Activated T-cell treated with anti-CD3 and anti-CD28 coated beads for 24 hours (primary cell): ENCODE results near the gene ESPNL.

Source experiments
- DNase-seq: peaks from one replicate; pipeline ENCODE4 v3.0.0-alpha.2; 2020; ENCODE audit warnings: low read depth

The ESPNL gene

GRCh38 chr2:238157506-238158017, 57.4 kb downstream of the ESPNL start:
- DNase-seq = no peak

GRCh38 chr2:238158018-238158508, 57.9 kb downstream of the ESPNL start:
- DNase-seq = no peak

GRCh38 chr2:238158509-238159070, 58.5 kb downstream of the ESPNL start, which contains the start of gene ERFE:
TSS of gene ERFE (plus strand) at chr2:238158970. CDS start at chr2:238159008, 38 bp downstream.
- peak; percentile 48 for DNase-seq

GRCh38 chr2:238159071-238159539, 59.0 kb downstream of the ESPNL start:
- no peak for DNase-seq

GRCh38 chr2:238159661-238160205, 59.6 kb downstream of the ESPNL start:
- DNase-seq = no peak

- DNase-seq = no peak
These were observed 60.3 kb downstream of the ESPNL start for GRCh38 chr2:238160206-238161129.

- no peak for DNase-seq
These were observed 61.3 kb downstream of the ESPNL start for GRCh38 chr2:238161291-238162051.

- no peak for DNase-seq
These were observed 62.2 kb downstream of the ESPNL start for GRCh38 chr2:238162251-238162845.

- DNase-seq = no peak
These were observed 62.8 kb downstream of the ESPNL start for GRCh38 chr2:238162846-238163441.

- DNase-seq = no peak
These were observed 63.5 kb downstream of the ESPNL start for GRCh38 chr2:238163481-238164198.

GRCh38 chr2:238164906-238165287, 64.8 kb downstream of the ESPNL start:
- no peak for DNase-seq

- no peak for DNase-seq
These were observed 65.3 kb downstream of the ESPNL start for GRCh38 chr2:238165288-238165921.

GRCh38 chr2:238166391-238167343, 66.5 kb downstream of the ESPNL start:
- no peak for DNase-seq

GRCh38 chr2:238167344-238167715, 67.2 kb downstream of the ESPNL start:
- no peak for DNase-seq

GRCh38 chr2:238167761-238168160, 67.6 kb downstream of the ESPNL start:
- no peak for DNase-seq

- no peak for DNase-seq
These were observed 68.3 kb downstream of the ESPNL start for GRCh38 chr2:238168196-238169047.

GRCh38 chr2:238169048-238169707, 69.0 kb downstream of the ESPNL start:
- DNase-seq = no peak
